Thyroid gland (tissue), 4 donors: Measurements from ENCODE around the gene BAHCC1. TPM values are rescaled to one million over a fixed set of nuclear protein-coding genes. Genes with fewer than 3 reads are reported as not detected.

Experiments
- DNase-seq, 2 donors: peaks; one replicate each; pipeline ENCODE4 v3.0.0-alpha.2; 2019
- H3K27ac ChIP-seq, 3 donors: fragments of 200-600 bp; sonication (generic); 1 replicate in 2 of 3; 2 replicates in 1 of 3; pipeline ENCODE4 v1.5.1; 2016 to 2019; ENCODE audit warnings: mild to moderate bottlenecking in 1 of 3, moderate library complexity in 1 of 3
- H3K27me3 ChIP-seq: fragments of 200-600 bp; sonication (generic); one replicate; pipeline ENCODE4 v1.5.1; 2019
- H3K36me3 ChIP-seq, 2 donors: fragments of 200-600 bp; sonication (generic); one replicate each; pipeline ENCODE4 v1.5.1; 2016 to 2019
- H3K4me1 ChIP-seq, 2 donors: fragments of 200-600 bp; sonication (generic); one replicate each; pipeline ENCODE4 v1.5.1; 2017 to 2019
- H3K4me3 ChIP-seq, 3 donors: fragments of 200-600 bp; sonication (generic); replicated peaks in 1 of 3; 1 replicate in 2 of 3; 2 replicates in 1 of 3; pipeline ENCODE4 v1.5.1; 2016; ENCODE audit warnings: mild to moderate bottlenecking in 1 of 3
- H3K9me3 ChIP-seq: fragments of 200-600 bp; sonication (generic); one replicate; pipeline ENCODE4 v1.5.1; 2017
- POLR2A ChIP-seq, 2 donors: fragments of 450-650 bp; IDR thresholded peaks; one replicate each; pipeline ENCODE4 v1.6.1; 2017; ENCODE audit warnings: antibody characterized with exemption in 2 of 2, mild to moderate bottlenecking in 2 of 2, moderate library complexity in 1 of 2
- WGBS, 2 donors: methylation state at CpG; one replicate each; pipeline ENCODE4 v1.1.5; 2017; 5-methylcytosine and 5-hydroxymethylcytosine counted together
- intact Hi-C: fragments of 100-400 bp; cut with DNase I; formaldehyde crosslinking; loops from one replicate; pipeline ENCODE4 v1.15.1; 2023
- total RNA-seq, 4 donors: library from RNA; depleted of rRNA; stranded (reverse); fragments of >200 nt; gene quantifications; one replicate each; pipeline ENCODE4 v1.2.3, GENCODE V29; 2016
- TF ChIP-seq, protein P1 (sequence below), 6 experiments: fragments of 200-600 bp in 3 of 6; fragments of 450-650 bp in 3 of 6; sonication (generic) in 3 of 6; IDR thresholded peaks; one replicate each; pipeline ENCODE4 v1.5.1; 2016 to 2019; ENCODE audit warnings: antibody characterized with exemption in 6 of 6, mild to moderate bottlenecking in 2 of 6, inconsistent platforms in 1 of 6, moderate library complexity in 1 of 6

BAHCC1 gene
- total RNA-seq, 4 donors from 2014 or later: 13.7 to 33.7 (median 23.9) TPM

DNA sequence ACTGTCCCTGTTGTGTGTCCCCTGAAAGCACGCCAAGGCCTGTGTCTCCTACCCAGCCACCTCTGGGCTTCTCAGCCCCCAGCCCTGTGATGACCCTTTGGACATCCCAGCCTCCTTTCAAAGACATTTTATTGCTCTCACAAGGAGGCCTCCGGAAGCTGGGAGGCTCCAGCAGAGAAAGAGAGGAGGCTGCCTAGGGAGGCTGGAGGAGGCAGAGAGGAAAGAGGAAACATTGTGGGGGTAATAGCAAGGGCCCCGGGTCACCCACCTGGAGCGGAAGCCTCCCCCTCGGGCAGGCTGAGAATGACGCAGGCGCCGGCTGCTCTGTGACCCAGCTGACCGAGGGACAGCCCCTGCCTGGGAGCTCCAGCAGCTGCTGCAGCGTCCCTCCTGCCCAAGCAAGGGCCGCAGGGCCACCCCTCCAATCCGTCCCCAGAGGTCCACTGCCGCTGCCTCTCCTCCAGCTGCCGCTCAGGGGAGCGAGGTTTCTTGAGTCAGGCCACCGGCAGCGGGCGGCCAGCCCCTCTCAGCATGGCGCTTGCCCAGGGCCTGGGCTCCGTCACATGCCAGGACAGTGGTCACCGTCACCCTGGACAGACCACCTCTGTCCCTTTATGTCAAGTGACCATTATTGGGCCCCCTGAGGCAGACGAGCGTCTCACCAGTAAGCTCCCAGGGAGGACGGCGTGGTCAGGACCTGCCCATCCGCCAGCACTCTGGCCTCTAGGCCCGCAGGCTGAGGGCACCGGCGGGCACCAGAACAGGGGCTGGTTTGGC lies 88.0 kb downstream of the BAHCC1 start:
- intact Hi-C loops: loop anchor here (2.0 to 5.0 kb wide), 2 partner anchors 86 to 230 kb away; partner anchors contain the start of gene BAHCC1
- H3K4me1 ChIP-seq: peaks cover 30 to 53% of the 10 kb centered on the region in 2 donors
- no peaks in the 10 kb centered on the region for H3K36me3 ChIP-seq
- peak overlapping the region in 2 of 3 donors; percentile 45 to 57 for H3K27ac ChIP-seq
- no peaks in the 10 kb centered on the region for H3K9me3 ChIP-seq
- H3K4me3 ChIP-seq: peak overlapping the region in 1 of 3 donors; percentile 8
- peak in 1 of 2 donors; percentile 24 for DNase-seq
- no peaks in the 10 kb centered on the region for H3K27me3 ChIP-seq
- 80 to 85% methylated on average over 10 to 17 of the region's 29 CpGs for WGBS, 2 donors
- TF ChIP-seq, protein P1, sequence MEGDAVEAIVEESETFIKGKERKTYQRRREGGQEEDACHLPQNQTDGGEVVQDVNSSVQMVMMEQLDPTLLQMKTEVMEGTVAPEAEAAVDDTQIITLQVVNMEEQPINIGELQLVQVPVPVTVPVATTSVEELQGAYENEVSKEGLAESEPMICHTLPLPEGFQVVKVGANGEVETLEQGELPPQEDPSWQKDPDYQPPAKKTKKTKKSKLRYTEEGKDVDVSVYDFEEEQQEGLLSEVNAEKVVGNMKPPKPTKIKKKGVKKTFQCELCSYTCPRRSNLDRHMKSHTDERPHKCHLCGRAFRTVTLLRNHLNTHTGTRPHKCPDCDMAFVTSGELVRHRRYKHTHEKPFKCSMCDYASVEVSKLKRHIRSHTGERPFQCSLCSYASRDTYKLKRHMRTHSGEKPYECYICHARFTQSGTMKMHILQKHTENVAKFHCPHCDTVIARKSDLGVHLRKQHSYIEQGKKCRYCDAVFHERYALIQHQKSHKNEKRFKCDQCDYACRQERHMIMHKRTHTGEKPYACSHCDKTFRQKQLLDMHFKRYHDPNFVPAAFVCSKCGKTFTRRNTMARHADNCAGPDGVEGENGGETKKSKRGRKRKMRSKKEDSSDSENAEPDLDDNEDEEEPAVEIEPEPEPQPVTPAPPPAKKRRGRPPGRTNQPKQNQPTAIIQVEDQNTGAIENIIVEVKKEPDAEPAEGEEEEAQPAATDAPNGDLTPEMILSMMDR (IDR thresholded peaks at IDR 0.05): no peak
- no peak for TF ChIP-seq POLR2A (IDR thresholded peaks at IDR 0.05)

DNA sequence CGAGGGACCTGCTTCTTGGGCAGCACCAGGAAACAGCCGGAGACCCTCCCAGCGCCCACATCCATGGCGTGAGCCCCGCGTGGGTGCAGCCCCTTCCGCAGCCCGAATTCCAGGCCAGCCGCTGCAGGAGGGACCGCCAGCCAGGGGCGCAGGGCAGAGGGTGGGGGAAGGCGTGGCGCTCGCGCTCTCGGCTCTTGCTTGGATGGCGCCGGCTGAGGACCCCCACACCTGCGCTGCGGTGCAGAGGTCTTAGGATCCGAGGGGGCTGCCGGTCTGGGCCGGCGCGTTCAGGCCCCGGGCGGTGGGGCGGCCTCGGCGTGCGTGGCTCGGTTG lies 88.6 kb downstream of the BAHCC1 start:
- intact Hi-C loops: loop anchor here (2.0 to 5.0 kb wide), 2 partner anchors 87 to 231 kb away; partner anchors contain the start of gene BAHCC1
- WGBS, 2 donors: 40% methylated on average over 12 of the region's 32 CpGs; no CpG with 5 or more reads in 1 of the 2 donors
- H3K4me3 ChIP-seq: peak overlapping the region in 1 of 3 donors; percentile 8
- DNase-seq: no peak
- no peak overlapping the region for H3K27ac ChIP-seq
- H3K27me3 ChIP-seq: no peaks in the 10 kb centered on the region
- no peaks in the 10 kb centered on the region for H3K9me3 ChIP-seq
- no peak for TF ChIP-seq POLR2A (IDR thresholded peaks at IDR 0.05)
- TF ChIP-seq, protein P1 (IDR thresholded peaks at IDR 0.05): no peak
- peaks cover 34 to 58% of the 10 kb centered on the region in 2 donors for H3K4me1 ChIP-seq
- no peaks in the 10 kb centered on the region for H3K36me3 ChIP-seq

DNA sequence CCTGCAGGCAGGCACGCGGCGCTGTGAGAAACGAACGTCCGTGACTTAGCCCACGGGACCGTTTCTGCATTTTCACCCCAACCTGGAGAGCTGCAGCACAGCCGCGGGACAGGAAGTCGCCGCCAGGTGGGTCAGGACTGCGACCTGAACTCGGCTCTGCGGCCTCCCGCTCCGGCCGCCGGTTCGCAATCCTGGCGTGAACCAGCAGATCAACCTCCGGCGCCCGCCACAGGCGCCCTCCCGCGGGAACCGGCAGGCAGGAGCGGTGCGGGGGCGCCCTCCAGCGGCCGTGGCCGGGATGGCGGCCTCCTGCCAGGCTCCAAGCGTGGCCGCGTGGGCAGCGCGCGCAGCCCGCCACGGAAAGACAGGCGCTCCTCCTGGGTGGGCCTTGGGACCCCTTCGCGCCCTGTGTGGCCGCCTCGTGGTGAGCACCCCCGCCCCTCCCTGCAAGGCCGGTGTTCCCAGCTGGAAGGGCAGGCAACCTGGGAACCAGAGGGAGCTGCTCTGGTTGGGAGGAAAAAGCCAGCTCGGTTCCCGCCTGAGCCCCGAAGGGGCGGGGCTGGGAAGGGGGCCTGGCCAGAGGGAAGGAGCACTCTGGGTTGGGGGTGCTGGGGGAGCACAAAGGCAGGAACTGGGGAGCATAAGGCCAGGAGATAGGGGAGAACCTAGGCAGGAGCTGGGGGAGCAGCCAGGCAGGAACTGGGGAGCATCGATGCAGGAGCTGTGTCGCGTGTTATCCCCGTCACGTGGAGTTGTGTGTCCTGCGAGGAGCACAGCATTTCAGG lies 89.1 kb downstream of the BAHCC1 start:
- TF ChIP-seq POLR2A (IDR thresholded peaks at IDR 0.05): peak in 1 of 2 donors; percentile 14
- TF ChIP-seq, protein P1 (IDR thresholded peaks at IDR 0.05): peak; percentile 37 to 100 (median 100)
- H3K27me3 ChIP-seq: no peaks in the 10 kb centered on the region
- DNase-seq: peak; percentile 90 to 93
- WGBS, 2 donors: 19 to 34% methylated on average over 12 to 21 of the region's 60 CpGs
- no peaks in the 10 kb centered on the region for H3K36me3 ChIP-seq
- H3K9me3 ChIP-seq: no peaks in the 10 kb centered on the region
- peak overlapping the region in 1 of 3 donors; percentile 8 for H3K4me3 ChIP-seq
- intact Hi-C loops: loop anchor here (5.0 kb wide), 1 partner anchor 87 kb away; the partner anchor contains the start of gene BAHCC1
- H3K4me1 ChIP-seq: peaks cover 34 to 64% of the 10 kb centered on the region in 2 donors
- no peak overlapping the region for H3K27ac ChIP-seq

DNA sequence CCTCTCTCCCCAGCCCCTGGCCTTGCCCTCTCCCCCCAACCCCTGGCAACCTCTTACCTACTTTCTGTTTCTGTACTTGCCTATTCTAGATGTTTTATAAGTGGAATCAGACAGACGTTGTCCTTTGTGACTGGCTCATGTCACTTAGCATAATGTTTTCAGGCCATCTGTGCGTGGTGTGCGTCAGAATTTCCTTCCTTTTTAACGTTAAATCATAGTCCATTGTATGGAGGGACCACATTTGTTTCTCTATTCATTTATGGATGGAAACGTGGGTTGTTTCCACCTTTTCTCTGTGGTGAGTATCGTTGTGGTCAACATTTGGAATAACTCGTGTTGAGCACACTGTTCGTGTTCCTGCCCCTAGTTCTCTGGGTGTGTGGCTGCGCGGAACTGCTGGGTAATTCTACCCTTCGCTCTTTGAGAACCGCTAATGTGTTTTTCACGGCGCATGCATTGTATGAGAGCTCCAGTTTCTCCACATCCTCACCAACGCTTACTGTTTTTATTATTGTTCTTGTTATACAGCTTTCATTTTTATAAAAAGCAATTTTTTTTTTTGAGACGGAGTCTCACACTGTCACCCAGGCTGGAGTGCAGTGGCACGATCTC lies 91.0 kb downstream of the BAHCC1 start:
- WGBS, 2 donors: 81 to 83% methylated on average over 17 of the region's 17 CpGs
- peaks cover 39 to 64% of the 10 kb centered on the region in 2 donors for H3K4me1 ChIP-seq
- intact Hi-C loops: no loop called here

More for the DNA sequence above, 91.0 kb downstream of the BAHCC1 start:
- Histone ChIP-seq H3K9me3 (no peaks in the 10 kb centered on the region), H3K36me3 (no peaks in the 10 kb centered on the region), H3K27me3 (no peaks in the 10 kb centered on the region), H3K27ac (no peak overlapping the region), H3K4me3 (no peak overlapping the region)
- TF ChIP-seq, protein P1 (IDR thresholded peaks at IDR 0.05): no peak
- no peak for TF ChIP-seq POLR2A (IDR thresholded peaks at IDR 0.05)
- no peak for DNase-seq
